ENCODE results near the gene ATP6AP1. TPM values are rescaled to one million over a fixed set of nuclear protein-coding genes. Genes with fewer than 3 reads are reported as not detected.

The ATP6AP1 gene
- total RNA-seq, 1 donor from 2014 or later: 133 TPM

DNA sequence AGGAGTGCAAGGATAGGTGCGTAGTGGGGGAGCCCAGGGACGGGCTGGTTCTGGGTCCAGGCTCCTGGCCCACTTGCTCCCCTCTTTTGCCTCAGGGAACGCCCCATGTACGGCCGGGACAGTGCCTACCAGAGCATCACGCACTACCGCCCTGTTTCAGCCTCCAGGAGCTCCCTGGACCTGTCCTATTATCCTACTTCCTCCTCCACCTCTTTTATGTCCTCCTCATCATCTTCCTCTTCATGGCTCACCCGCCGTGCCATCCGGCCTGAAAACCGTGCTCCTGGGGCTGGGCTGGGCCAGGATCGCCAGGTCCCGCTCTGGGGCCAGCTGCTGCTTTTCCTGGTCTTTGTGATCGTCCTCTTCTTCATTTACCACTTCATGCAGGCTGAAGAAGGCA, 47.7 kb upstream of the ATP6AP1 start:
- Mint-ChIP-seq H3K4me1 (ENCODE audit: low read depth, unreplicated experiment) (no peaks in the 10 kb centered on the region), H3K4me3 (ENCODE audit: unreplicated experiment) (peak overlapping the region; percentile 93), H3K9me3 (ENCODE audit: unreplicated experiment) (peaks cover 1% of the 10 kb centered on the region), H3K27me3 (ENCODE audit: unreplicated experiment) (peaks cover 2% of the 10 kb centered on the region), H3K36me3 (ENCODE audit: unreplicated experiment) (no peaks in the 10 kb centered on the region), H3K27ac (ENCODE audit: unreplicated experiment) (peak overlapping the region; percentile 76)
- TF ChIP-seq, protein P1, sequence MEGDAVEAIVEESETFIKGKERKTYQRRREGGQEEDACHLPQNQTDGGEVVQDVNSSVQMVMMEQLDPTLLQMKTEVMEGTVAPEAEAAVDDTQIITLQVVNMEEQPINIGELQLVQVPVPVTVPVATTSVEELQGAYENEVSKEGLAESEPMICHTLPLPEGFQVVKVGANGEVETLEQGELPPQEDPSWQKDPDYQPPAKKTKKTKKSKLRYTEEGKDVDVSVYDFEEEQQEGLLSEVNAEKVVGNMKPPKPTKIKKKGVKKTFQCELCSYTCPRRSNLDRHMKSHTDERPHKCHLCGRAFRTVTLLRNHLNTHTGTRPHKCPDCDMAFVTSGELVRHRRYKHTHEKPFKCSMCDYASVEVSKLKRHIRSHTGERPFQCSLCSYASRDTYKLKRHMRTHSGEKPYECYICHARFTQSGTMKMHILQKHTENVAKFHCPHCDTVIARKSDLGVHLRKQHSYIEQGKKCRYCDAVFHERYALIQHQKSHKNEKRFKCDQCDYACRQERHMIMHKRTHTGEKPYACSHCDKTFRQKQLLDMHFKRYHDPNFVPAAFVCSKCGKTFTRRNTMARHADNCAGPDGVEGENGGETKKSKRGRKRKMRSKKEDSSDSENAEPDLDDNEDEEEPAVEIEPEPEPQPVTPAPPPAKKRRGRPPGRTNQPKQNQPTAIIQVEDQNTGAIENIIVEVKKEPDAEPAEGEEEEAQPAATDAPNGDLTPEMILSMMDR (IDR thresholded peaks at IDR 0.05; ENCODE audit: partially characterized antibody, unreplicated experiment): no peak
- no peak for DNase-seq

DNA sequence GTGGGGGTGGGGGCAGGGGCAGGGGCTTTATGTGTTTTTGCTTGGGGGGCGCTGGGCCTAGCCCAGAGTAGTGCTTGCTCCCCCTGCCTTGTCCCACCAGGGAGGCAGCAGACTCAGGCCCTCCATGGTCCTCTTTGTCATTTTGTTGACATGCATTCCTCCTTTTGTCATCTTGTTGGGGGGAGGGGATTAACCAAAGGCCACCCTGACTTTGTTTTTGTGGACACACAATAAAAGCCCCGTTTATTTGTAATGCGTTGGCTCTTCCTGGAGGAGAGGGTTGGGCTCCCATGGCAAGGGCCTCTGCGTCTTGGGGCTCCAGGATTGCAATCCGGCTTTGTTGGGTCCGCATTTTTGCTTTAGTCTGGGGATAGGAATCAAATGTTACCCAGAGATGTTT, 47.2 kb upstream of the ATP6AP1 start:
- Mint-ChIP-seq H3K36me3 (ENCODE audit: unreplicated experiment) (no peaks in the 10 kb centered on the region), H3K27me3 (ENCODE audit: unreplicated experiment) (peaks cover 2% of the 10 kb centered on the region), H3K4me1 (ENCODE audit: low read depth, unreplicated experiment) (no peaks in the 10 kb centered on the region), H3K4me3 (ENCODE audit: unreplicated experiment) (no peak overlapping the region), H3K9me3 (ENCODE audit: unreplicated experiment) (peaks cover 1% of the 10 kb centered on the region), H3K27ac (ENCODE audit: unreplicated experiment) (no peak overlapping the region)
- TF ChIP-seq, protein P1 (IDR thresholded peaks at IDR 0.05; ENCODE audit: partially characterized antibody, unreplicated experiment): no peak
- DNase-seq: no peak

DNA sequence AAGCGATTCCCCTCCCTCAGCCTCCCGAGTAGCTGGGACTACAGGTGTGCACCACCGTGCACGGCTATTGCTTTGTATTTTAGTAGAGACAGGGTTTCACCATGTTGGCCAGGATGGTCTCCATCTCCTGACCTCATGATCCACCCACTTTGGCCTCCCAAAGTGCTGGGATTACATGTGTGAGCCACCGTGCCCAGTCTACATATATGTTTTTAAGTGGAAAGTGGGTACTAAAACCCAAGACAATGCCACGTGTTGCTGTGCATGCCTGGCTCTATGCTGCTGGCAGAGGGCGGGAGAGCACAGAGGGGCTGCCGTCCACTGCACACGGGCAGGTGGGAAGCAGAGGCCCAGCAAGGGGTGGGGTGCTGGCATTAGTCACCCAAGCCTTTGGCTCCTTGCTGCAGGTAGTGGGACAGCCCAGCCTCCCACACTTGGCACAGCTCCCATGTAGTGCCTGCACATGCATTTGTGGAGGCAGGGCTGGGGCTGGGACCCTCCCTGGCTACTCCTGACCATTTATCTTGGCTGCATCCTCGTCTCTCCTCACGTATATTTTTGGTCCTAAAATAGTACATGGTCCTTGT, 45.9 kb upstream of the ATP6AP1 start:
- no peaks in the 10 kb centered on the region for H3K4me1 Mint-ChIP-seq (ENCODE audit: low read depth, unreplicated experiment)
- H3K36me3 Mint-ChIP-seq (ENCODE audit: unreplicated experiment): no peaks in the 10 kb centered on the region
- no peak overlapping the region for H3K4me3 Mint-ChIP-seq (ENCODE audit: unreplicated experiment)
- DNase-seq: no peak
- peaks cover 1% of the 10 kb centered on the region for H3K9me3 Mint-ChIP-seq (ENCODE audit: unreplicated experiment)
- peaks cover 2% of the 10 kb centered on the region for H3K27me3 Mint-ChIP-seq (ENCODE audit: unreplicated experiment)
- H3K27ac Mint-ChIP-seq (ENCODE audit: unreplicated experiment): no peak overlapping the region
- TF ChIP-seq, protein P1 (IDR thresholded peaks at IDR 0.05; ENCODE audit: partially characterized antibody, unreplicated experiment): no peak

DNA sequence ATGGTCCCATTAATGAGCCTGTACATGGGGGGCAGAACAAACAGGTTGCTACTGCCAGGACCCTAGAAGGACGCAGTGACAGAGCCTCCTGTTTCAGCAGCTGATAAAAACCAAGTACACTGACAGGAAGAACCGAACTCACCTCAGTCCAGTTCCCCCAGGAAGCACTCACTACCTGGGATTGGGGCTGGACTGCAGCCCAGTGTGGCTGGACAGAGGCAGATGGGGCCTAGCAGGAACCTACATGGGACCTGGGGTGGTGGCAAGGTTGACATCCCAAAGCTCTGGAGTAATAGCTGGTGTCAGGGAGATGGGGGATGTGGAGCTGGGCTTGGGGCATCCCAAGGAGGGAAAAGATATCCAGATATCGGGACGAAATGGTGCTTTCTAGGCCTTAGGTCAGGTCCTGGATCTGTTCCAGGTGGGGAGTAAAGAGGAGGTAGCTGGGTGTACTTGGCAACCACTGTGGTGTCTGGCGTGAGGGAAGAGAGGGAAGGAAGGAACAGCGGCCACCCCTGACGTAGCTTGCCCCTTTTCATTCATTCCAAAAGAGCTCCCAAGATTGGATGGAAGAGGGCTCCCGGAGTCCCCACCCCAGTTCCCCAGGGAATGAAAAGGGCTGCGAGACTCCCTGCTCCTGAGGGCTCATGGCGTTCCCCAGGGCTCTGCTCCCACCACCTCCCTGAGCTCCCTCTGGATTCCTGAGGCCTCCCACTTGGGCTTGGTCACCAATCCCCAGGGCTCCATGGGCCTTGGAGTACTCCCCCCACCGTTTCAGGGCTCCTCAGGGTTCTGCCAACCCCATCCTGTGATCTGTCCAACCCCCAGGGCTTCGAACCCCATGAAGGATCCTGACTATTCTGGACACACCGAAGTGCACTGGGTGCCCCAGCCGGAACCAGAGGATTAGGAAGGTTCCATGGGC, 44.9 kb upstream of the ATP6AP1 start:
- peaks cover 2% of the 10 kb centered on the region for H3K27me3 Mint-ChIP-seq (ENCODE audit: unreplicated experiment)
- H3K9me3 Mint-ChIP-seq (ENCODE audit: unreplicated experiment): peaks cover 1% of the 10 kb centered on the region
- TF ChIP-seq, protein P1 (IDR thresholded peaks at IDR 0.05; ENCODE audit: partially characterized antibody, unreplicated experiment): no peak
- no peak overlapping the region for H3K4me3 Mint-ChIP-seq (ENCODE audit: unreplicated experiment)
- no peak overlapping the region for H3K27ac Mint-ChIP-seq (ENCODE audit: unreplicated experiment)
- DNase-seq: no peak
- no peaks in the 10 kb centered on the region for H3K36me3 Mint-ChIP-seq (ENCODE audit: unreplicated experiment)
- H3K4me1 Mint-ChIP-seq (ENCODE audit: low read depth, unreplicated experiment): no peaks in the 10 kb centered on the region
